GM19397 (cell line): ENCODE measurements around the gene STH.
"Not testable (repeated sequence)": the region's sequence is repeated elsewhere in the genome, so short reads cannot be mapped to it uniquely, and the experiment has no call there.

Experiments
- ATAC-seq: cut with Tn5 transposase; IDR thresholded peaks from one replicate; pipeline ENCODE4 v1.9.1; 2021; ENCODE audit warnings: mild to moderate bottlenecking, moderate library complexity; ENCODE audit not compliant: unreplicated experiment

The STH gene

GRCh38 chr17:45998987-45999899 is at the start of gene STH:
STH (plus strand) TSS chr17:45999250; CDS start chr17:45999280, 30 bp downstream.
- ATAC-seq = no peak

- ATAC-seq = no peak
These were observed 49.2 kb upstream of the STH start for GRCh38 chr17:45949755-45950320.

- no peak for ATAC-seq
These were observed 48.2 kb upstream of the STH start for GRCh38 chr17:45950888-45951287.

GRCh38 chr17:45951403-45951802 is 47.6 kb upstream of the STH start:
- ATAC-seq = no peak

GRCh38 chr17:45951941-45952340 is 47.1 kb upstream of the STH start:
- ATAC-seq = no peak

GRCh38 chr17:45952814-45953320 is 46.2 kb upstream of the STH start:
- no peak for ATAC-seq

- ATAC-seq = no peak
These were observed 45.5 kb upstream of the STH start for GRCh38 chr17:45953561-45953960.

GRCh38 chr17:45954914-45955313 is 44.1 kb upstream of the STH start:
- no peak for ATAC-seq

GRCh38 chr17:45955326-45955725 is 43.7 kb upstream of the STH start:
- ATAC-seq = no peak

- no peak for ATAC-seq
These were observed 43.0 kb upstream of the STH start for GRCh38 chr17:45956090-45956489.

- ATAC-seq = not testable (repeated sequence)
These were observed 42.3 kb upstream of the STH start for GRCh38 chr17:45956746-45957145.

- no peak for ATAC-seq
These were observed 40.7 kb upstream of the STH start for GRCh38 chr17:45958307-45958706.

- ATAC-seq = no peak
These were observed 39.9 kb upstream of the STH start for GRCh38 chr17:45958994-45959665.

- no peak for ATAC-seq
These were observed 38.7 kb upstream of the STH start for GRCh38 chr17:45960311-45960710.

GRCh38 chr17:45961206-45961605 is 37.8 kb upstream of the STH start:
- ATAC-seq = no peak

GRCh38 chr17:45962221-45962972 is 36.7 kb upstream of the STH start:
- no peak for ATAC-seq

- ATAC-seq = no peak
These were observed 35.8 kb upstream of the STH start for GRCh38 chr17:45963283-45963682.

- no peak for ATAC-seq
These were observed 35.2 kb upstream of the STH start for GRCh38 chr17:45963889-45964288.

GRCh38 chr17:45964634-45965033 is 34.4 kb upstream of the STH start:
- ATAC-seq = no peak

- no peak for ATAC-seq
These were observed 33.2 kb upstream of the STH start for GRCh38 chr17:45965812-45966211.
